DLD1 (cell line): ENCODE data around the gene FGFBP2.

ENCODE experiments used
- in situ Hi-C: cut with HindIII; loops from 2 replicates; pipeline ENCODE4 v1.10.0; 2017; ENCODE audit warnings: low sequenced_read_pairs

The FGFBP2 gene, protein sequence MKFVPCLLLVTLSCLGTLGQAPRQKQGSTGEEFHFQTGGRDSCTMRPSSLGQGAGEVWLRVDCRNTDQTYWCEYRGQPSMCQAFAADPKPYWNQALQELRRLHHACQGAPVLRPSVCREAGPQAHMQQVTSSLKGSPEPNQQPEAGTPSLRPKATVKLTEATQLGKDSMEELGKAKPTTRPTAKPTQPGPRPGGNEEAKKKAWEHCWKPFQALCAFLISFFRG

GRCh38 chr4:15963001-15963451, at the start of gene FGFBP2:
TSS of gene FGFBP2 (minus strand) at chr4:15963175. CDS start at chr4:15963129, 46 bp downstream.
- in situ Hi-C loops = no loop called here

DNA sequence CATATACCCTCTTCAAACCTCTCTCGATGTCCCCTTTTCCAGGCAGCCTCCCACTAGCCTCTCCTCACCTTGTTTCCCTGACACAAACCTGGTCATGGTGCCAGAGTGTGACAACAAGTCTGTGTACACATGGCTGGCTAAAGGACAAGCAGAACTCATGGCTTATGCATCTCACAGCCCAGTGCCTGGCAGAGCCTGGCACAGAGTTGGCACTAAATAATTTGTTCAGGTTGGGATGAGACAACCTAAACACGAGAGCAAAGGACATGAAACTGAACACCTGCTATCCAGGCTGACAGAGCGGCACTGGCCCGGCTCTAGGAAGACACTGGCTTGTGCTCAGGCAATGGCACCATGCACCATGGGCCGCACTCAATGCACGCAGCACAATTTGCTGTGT, 48.2 kb upstream of the FGFBP2 start:
- in situ Hi-C loops = no loop called here

DNA sequence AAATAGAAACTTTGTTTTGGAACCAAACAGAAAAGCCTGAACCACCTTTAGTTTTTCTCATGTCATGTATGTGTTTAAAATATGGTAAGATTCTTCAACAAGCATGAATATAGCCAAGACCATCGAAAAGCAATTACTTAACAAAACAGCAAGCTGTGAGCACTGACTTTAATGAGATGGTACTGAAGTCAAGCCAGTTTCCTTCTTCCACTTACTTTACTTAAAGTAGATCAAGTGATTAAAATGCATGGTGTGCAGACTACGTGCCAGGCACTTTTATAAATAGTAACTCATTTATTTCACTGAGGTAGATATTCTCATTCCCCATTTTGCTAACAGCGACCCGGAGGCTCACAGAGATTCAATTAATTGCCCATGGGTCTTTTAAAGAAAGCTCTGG, 46.2 kb upstream of the FGFBP2 start:
- in situ Hi-C loops = no loop called here

DNA sequence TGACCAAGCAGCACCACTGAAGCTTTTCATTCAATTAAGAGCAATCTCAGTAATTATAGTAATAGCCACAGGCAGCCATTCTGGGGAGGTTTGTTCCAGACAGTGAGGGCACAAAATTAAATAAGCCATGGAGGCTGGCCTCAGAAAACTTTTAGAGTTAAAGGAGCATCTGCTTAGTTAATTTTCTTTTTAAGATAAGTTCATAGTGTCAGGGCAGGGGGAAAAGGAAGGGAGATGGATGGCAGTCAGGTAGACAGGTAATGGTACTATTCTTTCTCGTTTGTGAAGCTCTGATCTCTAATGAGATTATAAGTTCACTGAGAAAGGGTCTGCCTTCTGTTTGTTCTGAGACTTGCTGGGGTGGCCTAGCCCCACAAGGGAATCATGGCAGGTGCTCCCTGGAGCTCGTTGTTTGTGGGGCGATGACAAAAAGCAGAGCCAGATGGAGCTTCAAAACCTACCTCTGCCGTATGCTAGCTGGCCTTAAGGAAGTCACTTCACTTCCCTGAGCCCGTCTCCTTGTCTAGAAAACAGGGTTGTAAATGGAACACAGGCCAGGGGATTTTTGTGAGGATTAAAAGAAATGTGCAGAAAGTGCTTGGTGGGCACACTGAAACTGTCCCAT, 44.6 kb upstream of the FGFBP2 start:
- in situ Hi-C loops = no loop called here

- in situ Hi-C loops = no loop called here
Measured at GRCh38 chr4:16006771-16007446, 43.9 kb upstream of the FGFBP2 start.

DNA sequence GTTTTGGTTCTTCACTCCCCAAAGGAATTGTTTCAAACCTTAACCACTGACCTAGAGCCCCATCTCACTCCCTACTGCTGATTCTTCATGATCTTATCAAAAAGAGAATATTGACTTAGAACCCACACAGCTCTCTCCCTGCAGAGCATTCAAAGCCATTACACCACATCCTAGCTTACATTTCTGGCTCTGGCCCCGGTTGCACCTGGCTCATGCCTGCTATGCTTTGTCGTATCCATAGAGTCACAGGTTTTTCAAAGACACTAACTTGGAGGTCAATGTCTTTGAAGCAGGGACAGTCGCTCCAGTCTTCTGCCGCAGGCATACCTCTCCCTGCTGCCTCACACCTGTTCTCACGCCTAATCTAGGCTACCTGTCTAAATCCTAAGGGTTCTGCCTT, 42.7 kb upstream of the FGFBP2 start:
- in situ Hi-C loops = no loop called here

- in situ Hi-C loops = no loop called here
Measured at GRCh38 chr4:16001484-16001858, 38.5 kb upstream of the FGFBP2 start.

GRCh38 chr4:16000708-16001483, 37.9 kb upstream of the FGFBP2 start:
- in situ Hi-C loops = no loop called here

GRCh38 chr4:15996773-15997172, 33.8 kb upstream of the FGFBP2 start:
- in situ Hi-C loops = no loop called here

GRCh38 chr4:15995826-15996225, 32.9 kb upstream of the FGFBP2 start:
- in situ Hi-C loops = no loop called here

- in situ Hi-C loops = no loop called here
Measured at GRCh38 chr4:15992167-15992485, 29.2 kb upstream of the FGFBP2 start.

- in situ Hi-C loops = no loop called here
Measured at GRCh38 chr4:15990570-15991285, 27.8 kb upstream of the FGFBP2 start.

DNA sequence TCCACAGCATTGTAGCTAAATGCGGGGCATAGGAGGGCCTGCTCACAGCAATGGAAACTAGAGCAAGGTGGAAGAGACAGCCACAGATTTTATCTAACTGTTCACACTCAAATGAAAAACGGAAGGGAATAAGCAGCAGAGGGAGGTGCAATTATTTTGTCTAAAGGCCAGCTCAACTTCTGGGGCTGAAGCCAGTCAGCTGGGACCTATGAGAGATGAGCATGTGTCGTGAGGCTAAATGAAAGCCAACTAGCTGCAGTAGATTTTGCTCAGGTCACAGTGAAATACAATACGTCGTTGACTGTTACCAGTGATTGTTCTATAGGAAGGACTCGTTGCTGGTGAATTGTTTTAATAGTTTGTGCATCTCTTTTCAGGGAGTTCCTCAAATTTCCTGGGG, 26.4 kb upstream of the FGFBP2 start:
- in situ Hi-C loops = no loop called here

DNA sequence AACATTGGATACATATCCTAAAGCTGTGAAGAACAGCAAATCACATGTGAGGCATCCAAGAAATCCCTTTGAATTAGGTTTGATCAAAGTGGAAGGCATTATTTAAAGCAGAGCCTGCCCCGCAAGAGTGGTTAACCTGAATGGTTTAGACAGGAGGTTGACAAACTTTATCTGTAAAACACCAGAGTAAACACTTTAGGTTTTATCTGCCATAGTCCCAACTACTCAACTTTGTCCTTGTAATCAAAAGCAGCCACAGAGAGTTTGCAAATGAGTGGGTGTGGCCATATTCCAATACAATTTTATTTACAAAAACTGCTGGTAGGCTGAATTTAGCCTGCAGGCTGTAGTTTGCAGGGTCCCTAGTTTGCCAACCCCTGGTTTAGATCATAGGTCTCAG, 25.2 kb upstream of the FGFBP2 start:
- in situ Hi-C loops = no loop called here

DNA sequence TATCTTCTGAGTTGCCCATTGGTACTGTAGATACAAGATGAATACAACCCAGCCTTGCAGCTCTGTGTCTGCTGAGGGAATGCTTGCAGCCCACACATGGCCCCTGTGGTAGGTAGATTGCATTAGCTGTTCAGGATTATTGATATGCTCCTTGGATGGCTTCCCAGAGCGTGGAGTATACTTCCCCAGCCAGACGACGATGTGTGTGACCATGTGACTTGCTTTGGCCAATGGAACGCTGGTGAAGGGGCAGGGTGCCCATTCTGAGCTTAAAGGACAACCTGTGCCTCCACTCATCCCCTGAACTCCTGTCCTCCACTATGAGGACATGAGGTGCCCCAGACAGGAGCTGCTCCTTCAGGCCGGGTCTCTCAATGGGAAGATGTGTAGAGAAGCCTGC, 23.9 kb upstream of the FGFBP2 start:
- in situ Hi-C loops = no loop called here

- in situ Hi-C loops = no loop called here
Measured at GRCh38 chr4:15983610-15984009, 20.6 kb upstream of the FGFBP2 start.

GRCh38 chr4:15982842-15983524, 20.0 kb upstream of the FGFBP2 start:
- in situ Hi-C loops = no loop called here

- in situ Hi-C loops = no loop called here
Measured at GRCh38 chr4:15976456-15977447, 13.8 kb upstream of the FGFBP2 start.

GRCh38 chr4:15971068-15971801, 8.3 kb upstream of the FGFBP2 start:
- in situ Hi-C loops = no loop called here
